Mucosa of rectum (tissue), 2 donors: ENCODE data around the gene USB1.
A peak's percentile ranks its signal among the peaks of the same experiment; 100 is the strongest.

ENCODE experiments used
- H3K27ac ChIP-seq, 2 donors: one replicate each; pipeline ENCODE4 v1.7.0; 2013; ENCODE audit warnings: inconsistent platforms in 2 of 2, low read depth in 2 of 2, low read length in 2 of 2
- H3K27me3 ChIP-seq, 2 donors: one replicate each; pipeline ENCODE4 v1.7.0; 2013; ENCODE audit warnings: low read length in 2 of 2; ENCODE audit not compliant: control insufficient read depth in 2 of 2, insufficient read depth in 2 of 2
- H3K36me3 ChIP-seq, 2 donors: one replicate each; pipeline ENCODE4 v1.7.0; 2013; ENCODE audit warnings: low read length in 2 of 2; ENCODE audit not compliant: control insufficient read depth in 2 of 2, insufficient read depth in 2 of 2
- H3K4me1 ChIP-seq, 2 donors: one replicate each; pipeline ENCODE4 v1.7.0; 2013; ENCODE audit warnings: low read length in 2 of 2, mild to moderate bottlenecking in 1 of 2; ENCODE audit not compliant: control insufficient read depth in 2 of 2, insufficient read depth in 2 of 2
- H3K4me3 ChIP-seq, 2 donors: one replicate each; pipeline ENCODE4 v1.7.0; 2013; ENCODE audit warnings: low read length in 2 of 2
- H3K9ac ChIP-seq, 2 donors: one replicate each; pipeline ENCODE4 v1.7.0; 2013; ENCODE audit warnings: low read length in 2 of 2, low read depth in 1 of 2, mild to moderate bottlenecking in 1 of 2
- H3K9me3 ChIP-seq, 2 donors: one replicate each; pipeline ENCODE4 v1.7.0; 2013; ENCODE audit warnings: low read length in 2 of 2; ENCODE audit not compliant: control insufficient read depth in 2 of 2
- donor health status: healthy.
- donor health status: Normal muscosa, but diverticular disease.

The USB1 gene

GRCh38 chr16:57982385-57982784 is 18.8 kb upstream of the USB1 start:
- no peak overlapping the region for H3K27ac ChIP-seq
- H3K36me3 ChIP-seq, result no peaks in the 10 kb centered on the region
- peaks cover 3 to 5% of the 10 kb centered on the region in 2 donors for H3K4me1 ChIP-seq
- no peaks in the 10 kb centered on the region for H3K9me3 ChIP-seq
- H3K27me3 ChIP-seq, result no peaks in the 10 kb centered on the region
- H3K4me3 ChIP-seq, result no peak overlapping the region
- H3K9ac ChIP-seq, result no peak overlapping the region

- Histone ChIP-seq H3K27ac (no peak overlapping the region), H3K4me3 (peak overlapping the region; percentile 53 to 61), H3K27me3 (no peaks in the 10 kb centered on the region), H3K9me3 (no peaks in the 10 kb centered on the region), H3K4me1 (peaks cover 3 to 5% of the 10 kb centered on the region in 2 donors), H3K9ac (peak overlapping the region in 1 of 2 donors; percentile 47), H3K36me3 (no peaks in the 10 kb centered on the region)
These were observed 16.6 kb upstream of the USB1 start for GRCh38 chr16:57984443-57985203.

GRCh38 chr16:57985204-57986181 is 15.7 kb upstream of the USB1 start:
- Histone ChIP-seq H3K4me1 (peaks cover 3 to 5% of the 10 kb centered on the region in 2 donors), H3K36me3 (no peaks in the 10 kb centered on the region), H3K27ac (no peak overlapping the region), H3K27me3 (no peaks in the 10 kb centered on the region), H3K9ac (no peak overlapping the region), H3K9me3 (no peaks in the 10 kb centered on the region), H3K4me3 (peak overlapping the region; percentile 48 to 53)

- no peak overlapping the region for H3K27ac ChIP-seq
- no peak overlapping the region for H3K9ac ChIP-seq
- H3K27me3 ChIP-seq, result no peaks in the 10 kb centered on the region
- H3K36me3 ChIP-seq, result no peaks in the 10 kb centered on the region
- H3K4me3 ChIP-seq, result no peak overlapping the region
- H3K4me1 ChIP-seq, result peaks cover 3 to 5% of the 10 kb centered on the region in 2 donors
- no peaks in the 10 kb centered on the region for H3K9me3 ChIP-seq
These were observed 15.0 kb upstream of the USB1 start for GRCh38 chr16:57986196-57986595.

- H3K27ac ChIP-seq, result no peak overlapping the region
- H3K9ac ChIP-seq, result no peak overlapping the region
- H3K4me3 ChIP-seq, result no peak overlapping the region
- no peaks in the 10 kb centered on the region for H3K9me3 ChIP-seq
- peaks cover 3 to 5% of the 10 kb centered on the region in 2 donors for H3K4me1 ChIP-seq
- H3K27me3 ChIP-seq, result no peaks in the 10 kb centered on the region
- H3K36me3 ChIP-seq, result no peaks in the 10 kb centered on the region
These were observed 13.6 kb upstream of the USB1 start for GRCh38 chr16:57987441-57988177.

GRCh38 chr16:57988929-57989328 is 12.3 kb upstream of the USB1 start:
- no peak overlapping the region for H3K27ac ChIP-seq

GRCh38 chr16:57991551-57992059 is 9.6 kb upstream of the USB1 start:
- Histone ChIP-seq H3K36me3 (peaks cover 3 to 9% of the 10 kb centered on the region in 2 donors), H3K9ac (no peak overlapping the region), H3K4me1 (no peaks in the 10 kb centered on the region), H3K27ac (no peak overlapping the region), H3K4me3 (no peak overlapping the region), H3K9me3 (no peaks in the 10 kb centered on the region), H3K27me3 (no peaks in the 10 kb centered on the region)

More at GRCh38 chr16:57988929-57989328, 12.3 kb upstream of the USB1 start:
- Histone ChIP-seq H3K4me3 (no peak overlapping the region), H3K27me3 (no peaks in the 10 kb centered on the region), H3K36me3 (peaks cover 0 to 3% of the 10 kb centered on the region in 2 donors), H3K9ac (no peak overlapping the region), H3K4me1 (peaks cover 3 to 5% of the 10 kb centered on the region in 2 donors), H3K9me3 (no peaks in the 10 kb centered on the region)

- Histone ChIP-seq H3K27me3 (no peaks in the 10 kb centered on the region), H3K4me1 (no peaks in the 10 kb centered on the region), H3K27ac (no peak overlapping the region), H3K4me3 (no peak overlapping the region), H3K9ac (no peak overlapping the region), H3K9me3 (no peaks in the 10 kb centered on the region), H3K36me3 (peaks cover 6 to 13% of the 10 kb centered on the region in 2 donors)
These were observed 9.1 kb upstream of the USB1 start for GRCh38 chr16:57992084-57992483.

GRCh38 chr16:57993438-57993837 is 7.8 kb upstream of the USB1 start:
- Histone ChIP-seq H3K9me3 (no peaks in the 10 kb centered on the region), H3K36me3 (peaks cover 15 to 23% of the 10 kb centered on the region in 2 donors), H3K9ac (no peak overlapping the region), H3K27me3 (no peaks in the 10 kb centered on the region), H3K4me1 (peaks cover 0 to 2% of the 10 kb centered on the region in 2 donors), H3K4me3 (no peak overlapping the region), H3K27ac (no peak overlapping the region)
